Measurements from ENCODE around the gene SLC35A5. TPM values are rescaled to one million over a fixed set of nuclear protein-coding genes. Genes with fewer than 3 reads are reported as not detected.
"Not testable (repeated sequence)": the region's sequence is repeated elsewhere in the genome, so short reads cannot be mapped to it uniquely, and the experiment has no call there.

The SLC35A5 gene
- total RNA-seq, 2 experiments from 2014 or later = 16.5 to 18.7 TPM

- Mint-ChIP-seq H3K36me3 (ENCODE audit: low read depth) (peaks cover 38% of the 10 kb centered on the region), H3K4me3 (no peak overlapping the region), H3K27ac (no peak overlapping the region), H3K4me1 (peaks cover 27% of the 10 kb centered on the region), H3K9me3 (ENCODE audit: low read depth) (no peaks in the 10 kb centered on the region), H3K27me3 (no peaks in the 10 kb centered on the region)
- intact Hi-C loops (cut with DNase I, micrococcal nuclease) = no loop called here
- ChIA-PET CTCF (interaction anchor here (0.6 to 1.2 kb wide), 2 partner anchors 10 to 247 kb away, joined by 3 read pairs; no protein-coding TSS in a partner anchor), POLR2A (no interaction called here)
- no peak for ATAC-seq
- no peak for DNase-seq
Measured at GRCh38 chr3:112550859-112551258, 11.0 kb upstream of the SLC35A5 start.

- Mint-ChIP-seq H3K36me3 (ENCODE audit: low read depth) (peaks cover 33% of the 10 kb centered on the region), H3K27me3 (no peaks in the 10 kb centered on the region), H3K9me3 (ENCODE audit: low read depth) (no peaks in the 10 kb centered on the region), H3K4me1 (peaks cover 40% of the 10 kb centered on the region), H3K27ac (peak overlapping the region; percentile 58), H3K4me3 (no peak overlapping the region)
- peak; percentile 47 for ATAC-seq
- ChIA-PET CTCF (interaction anchor here (0.8 to 1.5 kb wide), 5 partner anchors 11 to 242 kb away, joined by 3 to 4 read pairs (median 4); no protein-coding TSS in a partner anchor), POLR2A (no interaction called here)
- DNase-seq = no peak
- intact Hi-C loops (cut with DNase I, micrococcal nuclease) = no loop called here
Measured at GRCh38 chr3:112555535-112556170, 6.2 kb upstream of the SLC35A5 start.

- ChIA-PET CTCF (interaction anchor here (0.6 to 1.0 kb wide), 5 partner anchors 8 to 889 kb away, joined by 3 to 4 read pairs (median 3); no protein-coding TSS in a partner anchor), POLR2A (interaction anchor here (0.6 kb wide), 1 partner anchor 604 kb away, joined by 4 read pairs; no protein-coding TSS in a partner anchor)
- intact Hi-C loops (cut with DNase I, micrococcal nuclease) = no loop called here
- Mint-ChIP-seq H3K4me1 (peaks cover 38% of the 10 kb centered on the region), H3K36me3 (ENCODE audit: low read depth) (peaks cover 26% of the 10 kb centered on the region), H3K27ac (no peak overlapping the region), H3K27me3 (no peaks in the 10 kb centered on the region), H3K9me3 (ENCODE audit: low read depth) (no peaks in the 10 kb centered on the region), H3K4me3 (no peak overlapping the region)
- DNase-seq (no peak), ATAC-seq (no peak)
Measured at GRCh38 chr3:112557976-112558375, 3.9 kb upstream of the SLC35A5 start.

GRCh38 chr3:112560307-112560706, 1.5 kb upstream of the SLC35A5 start:
- peaks cover 21% of the 10 kb centered on the region for H3K36me3 Mint-ChIP-seq (ENCODE audit: low read depth)
- no peaks in the 10 kb centered on the region for H3K9me3 Mint-ChIP-seq (ENCODE audit: low read depth)
- H3K4me3 Mint-ChIP-seq = peak overlapping the region; percentile 97
- ATAC-seq = no peak
- peaks cover 36% of the 10 kb centered on the region for H3K4me1 Mint-ChIP-seq
- ChIA-PET POLR2A (interaction anchor here (0.6 to 0.7 kb wide), 2 partner anchors 18 to 481 kb away, joined by 3 read pairs; no protein-coding TSS in a partner anchor), CTCF (interaction anchor here (0.6 to 1.6 kb wide), 7 partner anchors 10 to 255 kb away, joined by 3 to 4 read pairs (median 4); no protein-coding TSS in a partner anchor)
- peak overlapping the region; percentile 98 for H3K27ac Mint-ChIP-seq
- intact Hi-C loops (cut with DNase I, micrococcal nuclease) = loop anchor here (2.0 to 5.0 kb wide), 7 partner anchors 70 to 1186 kb away; partner anchors contain the start of genes GTPBP8 (in 2 of the 2), ATP6V1A (in 1 of the 2), CD200R1 (in 1 of the 2) and NAA50 (in 1 of the 2)
- no peak for DNase-seq
- no peaks in the 10 kb centered on the region for H3K27me3 Mint-ChIP-seq

- ChIA-PET CTCF (interaction anchor here (0.6 to 1.6 kb wide), 7 partner anchors 10 to 256 kb away, joined by 3 to 4 read pairs (median 4); no protein-coding TSS in a partner anchor), POLR2A (interaction anchor here (0.6 to 0.7 kb wide), 2 partner anchors 17 to 482 kb away, joined by 3 read pairs; no protein-coding TSS in a partner anchor)
- H3K27ac Mint-ChIP-seq = peak overlapping the region; percentile 98
- peaks cover 17% of the 10 kb centered on the region for H3K36me3 Mint-ChIP-seq (ENCODE audit: low read depth)
- intact Hi-C loops (cut with DNase I, micrococcal nuclease) = loop anchor here (1.0 to 5.0 kb wide), 8 partner anchors 70 to 1186 kb away; partner anchors contain the start of genes GTPBP8 (in 2 of the 2), ATP6V1A (in 1 of the 2), CD200R1 (in 1 of the 2) and NAA50 (in 1 of the 2)
- no peaks in the 10 kb centered on the region for H3K9me3 Mint-ChIP-seq (ENCODE audit: low read depth)
- peak overlapping the region; percentile 97 for H3K4me3 Mint-ChIP-seq
- H3K27me3 Mint-ChIP-seq = no peaks in the 10 kb centered on the region
- DNase-seq (peak; percentile 90), ATAC-seq (peak; percentile 28)
- peaks cover 30% of the 10 kb centered on the region for H3K4me1 Mint-ChIP-seq
Measured at GRCh38 chr3:112560721-112561483, 943 bp upstream of the SLC35A5 start.

GRCh38 chr3:112561484-112561733, 436 bp upstream of the SLC35A5 start:
- H3K27ac Mint-ChIP-seq = peak overlapping the region; percentile 98
- H3K9me3 Mint-ChIP-seq (ENCODE audit: low read depth) = no peaks in the 10 kb centered on the region
- peaks cover 17% of the 10 kb centered on the region for H3K36me3 Mint-ChIP-seq (ENCODE audit: low read depth)
- intact Hi-C loops (cut with DNase I, micrococcal nuclease) = loop anchor here (1.0 to 5.0 kb wide), 8 partner anchors 71 to 1185 kb away; partner anchors contain the start of genes GTPBP8 (in 2 of the 2), ATP6V1A (in 1 of the 2), CD200R1 (in 1 of the 2) and NAA50 (in 1 of the 2)
- no peaks in the 10 kb centered on the region for H3K27me3 Mint-ChIP-seq
- H3K4me1 Mint-ChIP-seq = peaks cover 32% of the 10 kb centered on the region
- ATAC-seq (peak; percentile 55), DNase-seq (peak; percentile 89)
- ChIA-PET POLR2A (interaction anchor here (0.9 to 1.2 kb wide), 3 partner anchors 13 to 458 kb away, joined by 3 to 7 read pairs (median 4); a partner anchor contains a TSS), CTCF (interaction anchor here (0.7 to 1.4 kb wide), 2 partner anchors 9 to 256 kb away, joined by 3 to 4 read pairs; no protein-coding TSS in a partner anchor)
- H3K4me3 Mint-ChIP-seq = peak overlapping the region; percentile 97

GRCh38 chr3:112564247-112564939, 2.5 kb downstream of the SLC35A5 start:
- POLR2A ChIA-PET; DNase-seq; H3K27me3 Mint-ChIP-seq; CTCF ChIA-PET; H3K4me3 Mint-ChIP-seq; ATAC-seq; H3K27ac Mint-ChIP-seq; H3K9me3 Mint-ChIP-seq (ENCODE audit: low read depth): not testable (repeated sequence)
- Mint-ChIP-seq H3K36me3 (ENCODE audit: low read depth) (peaks cover 13% of the 10 kb centered on the region), H3K4me1 (peaks cover 36% of the 10 kb centered on the region)
- intact Hi-C loops (cut with DNase I, micrococcal nuclease) = loop anchor here (5.0 kb wide), 4 partner anchors 413 to 1133 kb away; partner anchors contain the start of genes GTPBP8 (in 2 of the 2), CD200R1 (in 1 of the 2) and USF3 (in 1 of the 2)

GRCh38 chr3:112564940-112565305, 3.1 kb downstream of the SLC35A5 start:
- ATAC-seq = no peak
- H3K27me3 Mint-ChIP-seq = no peaks in the 10 kb centered on the region
- no peak overlapping the region for H3K4me3 Mint-ChIP-seq
- intact Hi-C loops (cut with DNase I, micrococcal nuclease) = loop anchor here (5.0 kb wide), 4 partner anchors 412 to 1132 kb away; partner anchors contain the start of genes GTPBP8 (in 2 of the 2), CD200R1 (in 1 of the 2) and USF3 (in 1 of the 2)
- H3K4me1 Mint-ChIP-seq = peaks cover 30% of the 10 kb centered on the region
- CTCF ChIA-PET = no interaction called here
- H3K27ac Mint-ChIP-seq = no peak overlapping the region
- H3K9me3 Mint-ChIP-seq (ENCODE audit: low read depth) = no peaks in the 10 kb centered on the region
- H3K36me3 Mint-ChIP-seq (ENCODE audit: low read depth) = peaks cover 15% of the 10 kb centered on the region
- POLR2A ChIA-PET = no interaction called here
- no peak for DNase-seq

GRCh38 chr3:112568642-112569041, 6.8 kb downstream of the SLC35A5 start:
- ATAC-seq (no peak), DNase-seq (no peak)
- no peaks in the 10 kb centered on the region for H3K9me3 Mint-ChIP-seq (ENCODE audit: low read depth)
- H3K4me3 Mint-ChIP-seq = no peak overlapping the region
- ChIA-PET POLR2A (no interaction called here), CTCF (interaction anchor here (0.8 to 1.3 kb wide), 4 partner anchors 10 to 1009 kb away, joined by 3 to 9 read pairs (median 4); no protein-coding TSS in a partner anchor)
- H3K27me3 Mint-ChIP-seq = no peaks in the 10 kb centered on the region
- peaks cover 33% of the 10 kb centered on the region for H3K36me3 Mint-ChIP-seq (ENCODE audit: low read depth)
- H3K27ac Mint-ChIP-seq = no peak overlapping the region
- peaks cover 17% of the 10 kb centered on the region for H3K4me1 Mint-ChIP-seq
- intact Hi-C loops (cut with DNase I, micrococcal nuclease) = no loop called here

GRCh38 chr3:112569265-112569664, 7.4 kb downstream of the SLC35A5 start:
- H3K4me1 Mint-ChIP-seq = peaks cover 13% of the 10 kb centered on the region
- H3K27me3 Mint-ChIP-seq = no peaks in the 10 kb centered on the region
- ChIA-PET CTCF (interaction anchor here (0.7 to 1.3 kb wide), 5 partner anchors 9 to 1008 kb away, joined by 3 to 9 read pairs (median 3); no protein-coding TSS in a partner anchor), POLR2A (no interaction called here)
- DNase-seq (no peak), ATAC-seq (no peak)
- intact Hi-C loops (cut with DNase I, micrococcal nuclease) = no loop called here
- no peaks in the 10 kb centered on the region for H3K9me3 Mint-ChIP-seq (ENCODE audit: low read depth)
- peaks cover 31% of the 10 kb centered on the region for H3K36me3 Mint-ChIP-seq (ENCODE audit: low read depth)
- H3K4me3 Mint-ChIP-seq = no peak overlapping the region
- no peak overlapping the region for H3K27ac Mint-ChIP-seq
